SK-N-SH (cell line): ENCODE measurements around the gene PTPRK.

Experiments
- CHD2 ChIP-seq: fragments of 150-350 bp; IDR thresholded peaks from 2 replicates; pipeline ENCODE4 v1.6.1; 2018; ENCODE audit warnings: low read length; ENCODE audit not compliant: partially characterized antibody
- EP300 ChIP-seq, 2 experiments: IDR thresholded peaks; 2 replicates each; pipeline versions ENCODE4 v1.4.0 to v1.6.1; 2012; ENCODE audit warnings: borderline replicate concordance in 1 of 2, low read depth in 1 of 2, low read length in 1 of 2
- EZH2phosphoT487 ChIP-seq: fragments of 200-600 bp; sonication (generic); IDR thresholded peaks from 2 replicates; pipeline ENCODE4 v1.6.1; 2017; ENCODE audit warnings: low read depth, mixed run types, mild to moderate bottlenecking, antibody characterized with exemption, moderate library complexity, borderline replicate concordance
- FOXM1 ChIP-seq: IDR thresholded peaks from 2 replicates; pipeline ENCODE4 v1.4.0; 2012; ENCODE audit warnings: low read depth, mild to moderate bottlenecking
- GABPA ChIP-seq: IDR thresholded peaks from 2 replicates; pipeline ENCODE4 v1.4.0; 2012; ENCODE audit warnings: low read depth, mild to moderate bottlenecking
- NFIC ChIP-seq: IDR thresholded peaks from 2 replicates; pipeline ENCODE4 v1.4.0; 2012; ENCODE audit warnings: borderline replicate concordance
- POLR2AphosphoS5 ChIP-seq: IDR thresholded peaks from 2 replicates; pipeline ENCODE4 v1.6.1; 2012; ENCODE audit warnings: low read depth, low read length
- RXRA ChIP-seq: IDR thresholded peaks from 2 replicates; pipeline ENCODE4 v1.4.0; 2012; ENCODE audit warnings: low read depth, mild to moderate bottlenecking, borderline replicate concordance
- TAF1 ChIP-seq: IDR thresholded peaks from 2 replicates; pipeline ENCODE4 v1.6.1; 2012; ENCODE audit warnings: low read depth, mild to moderate bottlenecking, low read length, moderate library complexity, borderline replicate concordance
- TF ChIP-seq, protein P1 (sequence below): fragments of 200-600 bp; sonication (generic); IDR thresholded peaks from 2 replicates; pipeline ENCODE4 v1.6.1; 2017; ENCODE audit warnings: antibody characterized with exemption, mild to moderate bottlenecking, moderate library complexity
- TF ChIP-seq, protein P2 (sequence below): IDR thresholded peaks from 2 replicates; pipeline ENCODE4; 2012
- TF ChIP-seq, protein P3 (sequence below): fragments of 150-350 bp; IDR thresholded peaks from 2 replicates; pipeline ENCODE4 v1.6.1; 2017; ENCODE audit warnings: antibody characterized with exemption, low read length, low read depth, borderline replicate concordance

DNA sequence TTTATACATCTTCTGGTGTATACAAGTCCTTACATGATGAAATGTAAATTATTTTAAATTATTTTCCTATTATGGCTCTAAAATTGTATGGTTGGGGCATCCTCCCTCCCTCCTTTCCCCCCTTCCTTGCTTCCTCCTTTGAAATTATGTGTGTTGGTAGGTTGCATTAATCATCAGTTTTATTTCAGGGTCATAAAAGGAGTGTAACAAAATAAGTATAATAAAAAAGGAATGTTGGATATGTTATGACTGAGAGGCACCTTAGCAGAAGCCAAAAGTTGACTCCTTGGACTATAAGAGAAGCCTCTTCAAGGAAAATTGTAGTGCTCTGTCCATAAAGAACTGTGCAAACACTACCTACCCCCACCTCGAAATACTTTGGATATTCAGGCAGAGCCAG, 46.6 kb upstream of the PTPRK start:
- TF ChIP-seq, protein P1, sequence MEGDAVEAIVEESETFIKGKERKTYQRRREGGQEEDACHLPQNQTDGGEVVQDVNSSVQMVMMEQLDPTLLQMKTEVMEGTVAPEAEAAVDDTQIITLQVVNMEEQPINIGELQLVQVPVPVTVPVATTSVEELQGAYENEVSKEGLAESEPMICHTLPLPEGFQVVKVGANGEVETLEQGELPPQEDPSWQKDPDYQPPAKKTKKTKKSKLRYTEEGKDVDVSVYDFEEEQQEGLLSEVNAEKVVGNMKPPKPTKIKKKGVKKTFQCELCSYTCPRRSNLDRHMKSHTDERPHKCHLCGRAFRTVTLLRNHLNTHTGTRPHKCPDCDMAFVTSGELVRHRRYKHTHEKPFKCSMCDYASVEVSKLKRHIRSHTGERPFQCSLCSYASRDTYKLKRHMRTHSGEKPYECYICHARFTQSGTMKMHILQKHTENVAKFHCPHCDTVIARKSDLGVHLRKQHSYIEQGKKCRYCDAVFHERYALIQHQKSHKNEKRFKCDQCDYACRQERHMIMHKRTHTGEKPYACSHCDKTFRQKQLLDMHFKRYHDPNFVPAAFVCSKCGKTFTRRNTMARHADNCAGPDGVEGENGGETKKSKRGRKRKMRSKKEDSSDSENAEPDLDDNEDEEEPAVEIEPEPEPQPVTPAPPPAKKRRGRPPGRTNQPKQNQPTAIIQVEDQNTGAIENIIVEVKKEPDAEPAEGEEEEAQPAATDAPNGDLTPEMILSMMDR, result no peak
- TF ChIP-seq, protein P2, sequence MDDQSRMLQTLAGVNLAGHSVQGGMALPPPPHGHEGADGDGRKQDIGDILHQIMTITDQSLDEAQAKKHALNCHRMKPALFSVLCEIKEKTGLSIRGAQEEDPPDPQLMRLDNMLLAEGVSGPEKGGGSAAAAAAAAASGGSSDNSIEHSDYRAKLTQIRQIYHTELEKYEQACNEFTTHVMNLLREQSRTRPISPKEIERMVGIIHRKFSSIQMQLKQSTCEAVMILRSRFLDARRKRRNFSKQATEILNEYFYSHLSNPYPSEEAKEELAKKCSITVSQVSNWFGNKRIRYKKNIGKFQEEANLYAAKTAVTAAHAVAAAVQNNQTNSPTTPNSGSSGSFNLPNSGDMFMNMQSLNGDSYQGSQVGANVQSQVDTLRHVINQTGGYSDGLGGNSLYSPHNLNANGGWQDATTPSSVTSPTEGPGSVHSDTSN, result no peak
- TF ChIP-seq POLR2AphosphoS5, result no peak
- no peak for TF ChIP-seq RXRA
- TF ChIP-seq GABPA, result no peak
- TF ChIP-seq TAF1, result no peak
- no peak for TF ChIP-seq CHD2
- no peak for TF ChIP-seq NFIC
- no peak for TF ChIP-seq EZH2phosphoT487
- no peak for TF ChIP-seq FOXM1
- TF ChIP-seq, protein P3, sequence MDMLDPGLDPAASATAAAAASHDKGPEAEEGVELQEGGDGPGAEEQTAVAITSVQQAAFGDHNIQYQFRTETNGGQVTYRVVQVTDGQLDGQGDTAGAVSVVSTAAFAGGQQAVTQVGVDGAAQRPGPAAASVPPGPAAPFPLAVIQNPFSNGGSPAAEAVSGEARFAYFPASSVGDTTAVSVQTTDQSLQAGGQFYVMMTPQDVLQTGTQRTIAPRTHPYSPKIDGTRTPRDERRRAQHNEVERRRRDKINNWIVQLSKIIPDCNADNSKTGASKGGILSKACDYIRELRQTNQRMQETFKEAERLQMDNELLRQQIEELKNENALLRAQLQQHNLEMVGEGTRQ, result no peak
- TF ChIP-seq EP300 (IDR thresholded peaks at IDR 0.05; ENCODE audit: borderline replicate concordance in 1 of 2, low read depth in 1 of 2, low read length in 1 of 2), result no peak
